Mucosa of descending colon (tissue), 3 donors: ENCODE measurements around the gene MED13L. TPM values are rescaled to one million over a fixed set of nuclear protein-coding genes. Genes with fewer than 3 reads are reported as not detected.

Experiments
- ATAC-seq: fragments of 200-7000 bp; cut with Tn5 transposase; one replicate; pipeline ENCODE4 v1.9.1; 2020; ENCODE audit warnings: mild to moderate bottlenecking, moderate library complexity
- DNase-seq, 3 donors: peaks; one replicate each; pipeline ENCODE4 v3.0.0-alpha.2; 2020
- H3K36me3 ChIP-seq: fragments of 200-600 bp; one replicate; pipeline ENCODE4 v1.8.0; 2021; ENCODE audit warnings: low read depth, mild to moderate bottlenecking
- H3K4me1 ChIP-seq: fragments of 200-600 bp; one replicate; pipeline ENCODE4 v1.8.0; 2021; ENCODE audit warnings: low read depth, mild to moderate bottlenecking
- H3K4me3 ChIP-seq: fragments of 200-600 bp; one replicate; pipeline ENCODE4 v1.8.0; 2021; ENCODE audit warnings: mild to moderate bottlenecking
- H3K9me3 ChIP-seq: fragments of 200-600 bp; one replicate; pipeline ENCODE4 v1.8.0; 2021; ENCODE audit warnings: mild to moderate bottlenecking
- CTCF ChIP-seq: fragments of 200-600 bp; IDR thresholded peaks from one replicate; pipeline ENCODE4 v1.8.0; 2022; ENCODE audit warnings: antibody characterized with exemption, mild to moderate bottlenecking
- intact Hi-C, 2 donors: fragments of 100-400 bp; cut with DNase I in 1 of 2; cut with micrococcal nuclease in 1 of 2; formaldehyde crosslinking; loops; one replicate each; pipeline versions ENCODE4 v1.11.0 to v1.11.1; 2022; cut with DNase I, micrococcal nuclease
- total RNA-seq, 3 donors: library from RNA; stranded (reverse); fragmentation: NEBNext Ultra II Directional in 2 of 3; extraction: Animal tissue kit (Norgen Biotek cat#: 25700) in 2 of 3; gene quantifications; one replicate each; pipeline versions ENCODE4 v1.2.1 to v1.2.4, GENCODE V29; 2021 to 2023
- donor health status: DM: no; HTN: no; CAD: no; lungs with moderate emphysema.
- donor health status: DM: no; HTN: no; CAD: no.
- donor health status: DM: no; HTN: yes; CAD: no.

MED13L gene
- total RNA-seq, 3 donors from 2014 or later, result 96.9 to 165 (median 135) TPM

- intact Hi-C loops, result no loop called here
- ATAC-seq (no peak), DNase-seq (no peak)
- Histone ChIP-seq H3K4me1 (no peaks in the 10 kb centered on the region), H3K36me3 (no peaks in the 10 kb centered on the region), H3K9me3 (no peaks in the 10 kb centered on the region), H3K4me3 (no peak overlapping the region)
- no peak for TF ChIP-seq CTCF
Observed at GRCh38 chr12:116145451-116145850, 132.0 kb downstream of the MED13L start.

GRCh38 chr12:116144384-116144783 lies 133.1 kb downstream of the MED13L start:
- no peaks in the 10 kb centered on the region for H3K36me3 ChIP-seq
- intact Hi-C loops, result no loop called here
- no peak for TF ChIP-seq CTCF
- H3K4me1 ChIP-seq, result no peaks in the 10 kb centered on the region
- ATAC-seq (no peak), DNase-seq (no peak)
- no peaks in the 10 kb centered on the region for H3K9me3 ChIP-seq
- no peak overlapping the region for H3K4me3 ChIP-seq

- H3K9me3 ChIP-seq, result no peaks in the 10 kb centered on the region
- intact Hi-C loops, result no loop called here
- no peak for DNase-seq
- ATAC-seq, result no peak
- no peak overlapping the region for H3K4me3 ChIP-seq
- H3K36me3 ChIP-seq, result no peaks in the 10 kb centered on the region
- H3K4me1 ChIP-seq, result no peaks in the 10 kb centered on the region
- TF ChIP-seq CTCF, result no peak
Observed at GRCh38 chr12:116143909-116144308, 133.6 kb downstream of the MED13L start.

GRCh38 chr12:116142936-116143898 lies 134.3 kb downstream of the MED13L start:
- DNase-seq (no peak), ATAC-seq (no peak)
- intact Hi-C loops, result no loop called here

GRCh38 chr12:116141833-116142162 lies 135.7 kb downstream of the MED13L start:
- Histone ChIP-seq H3K4me1 (peaks cover 9% of the 10 kb centered on the region), H3K36me3 (no peaks in the 10 kb centered on the region), H3K4me3 (no peak overlapping the region), H3K9me3 (no peaks in the 10 kb centered on the region)
- intact Hi-C loops, result no loop called here
- DNase-seq (no peak), ATAC-seq (no peak)
- TF ChIP-seq CTCF, result no peak

More at GRCh38 chr12:116142936-116143898, 134.3 kb downstream of the MED13L start:
- Histone ChIP-seq H3K9me3 (no peaks in the 10 kb centered on the region), H3K36me3 (no peaks in the 10 kb centered on the region), H3K4me1 (peaks cover 3% of the 10 kb centered on the region), H3K4me3 (no peak overlapping the region)
- TF ChIP-seq CTCF, result no peak
